HL-60 (cell line): Measurements from ENCODE around the gene EPHB2.

Experiments used
- CTCF ChIP-seq: IDR thresholded peaks from one replicate; pipeline ENCODE4 v1.5.1; 2011; ENCODE audit warnings: low read length, control low read depth, inconsistent platforms; ENCODE audit not compliant: insufficient read depth
- POLR2AphosphoS5 ChIP-seq: IDR thresholded peaks from 2 replicates; pipeline ENCODE4 v1.6.1; 2012; ENCODE audit warnings: low read depth

GRCh38 chr1:22767852-22768251 lies 57.2 kb downstream of the EPHB2 start:
- TF ChIP-seq CTCF (no peak), POLR2AphosphoS5 (no peak)
